Measurements from ENCODE around the gene CENPX. TPM values are rescaled to one million over a fixed set of nuclear protein-coding genes. Genes with fewer than 3 reads are reported as not detected.

The CENPX gene
- total and polyA plus RNA-seq, 4 experiments from 2014 or later: 33.4 to 70.8 (median 36.7) TPM

- no peak for DNase-seq
- H3K4me3 ChIP-seq (ENCODE audit: low read length in 2 of 2): peak overlapping the region in 1 of 2 donors; percentile 43
- H3K9me3 Mint-ChIP-seq: peaks cover 0 to 2% (median 0%) of the 10 kb centered on the region in 8 donors
- peaks cover 31% of the 10 kb centered on the region for H3K4me1 ChIP-seq (ENCODE audit: insufficient read depth, low read length)
- ChIA-PET POLR2A (ENCODE audit: partially characterized antibody) (interaction anchor here (1.0 to 5.3 kb wide), 9 partner anchors 13 to 241 kb away, joined by 3 to 27 read pairs (median 6); partner anchors contain the start of genes CENPX, DCXR, DUS1L and FASN), CTCF (ENCODE audit: partially characterized antibody) (interaction anchor here (1.8 kb wide), 1 partner anchor 13 kb away, joined by 11 read pairs; the partner anchor contains the start of gene DCXR)
- H3K27me3 ChIP-seq (ENCODE audit: insufficient read depth, low read length): no peaks in the 10 kb centered on the region
- peaks cover 3 to 22% (median 11%) of the 10 kb centered on the region in 4 donors for H3K4me1 Mint-ChIP-seq
- H3K9me3 ChIP-seq (ENCODE audit: control insufficient read depth in 1 of 2, low read length in 2 of 2): no peaks in the 10 kb centered on the region
- intact Hi-C loops (cut with micrococcal nuclease): loop anchor here (1.0 to 5.0 kb wide), 3 partner anchors 14 to 46 kb away; partner anchors contain the start of genes DCXR, DUS1L and FASN
- peaks cover 3 to 21% of the 10 kb centered on the region in 2 donors for H3K36me3 Mint-ChIP-seq
- H3K36me3 ChIP-seq (ENCODE audit: insufficient read depth, low read length): peaks cover 23% of the 10 kb centered on the region
- no peaks in the 10 kb centered on the region for H3K27me3 Mint-ChIP-seq
- H3K4me3 Mint-ChIP-seq: peak overlapping the region; percentile 76 to 91 (median 84)
- H3K27ac Mint-ChIP-seq: peak overlapping the region; percentile 35 to 91 (median 64)
- H3K27ac ChIP-seq (ENCODE audit: low read depth, low read length): peak overlapping the region; percentile 19
Measured at GRCh38 chr17:82050761-82051641, 28.3 kb upstream of the CENPX start.

GRCh38 chr17:82050152-82050760 is 27.6 kb upstream of the CENPX start:
- Mint-ChIP-seq H3K27me3 (no peaks in the 10 kb centered on the region), H3K4me1 (peaks cover 3 to 22% (median 11%) of the 10 kb centered on the region in 4 donors), H3K4me3 (peak overlapping the region; percentile 76 to 91 (median 84)), H3K27ac (peak overlapping the region in 2 of 7 donors; percentile 8 to 35), H3K9me3 (peaks cover 0 to 2% (median 0%) of the 10 kb centered on the region in 8 donors), H3K36me3 (peaks cover 3 to 15% of the 10 kb centered on the region in 2 donors)
- intact Hi-C loops (cut with micrococcal nuclease): loop anchor here (5.0 kb wide), 1 partner anchor 47 kb away; the partner anchor contains the start of gene FASN
- ChIA-PET CTCF (ENCODE audit: partially characterized antibody) (interaction anchor here (1.8 kb wide), 1 partner anchor 13 kb away, joined by 11 read pairs; the partner anchor contains the start of gene DCXR), POLR2A (ENCODE audit: partially characterized antibody) (interaction anchor here (1.1 to 5.3 kb wide), 6 partner anchors 13 to 77 kb away, joined by 5 to 27 read pairs (median 8); partner anchors contain the start of genes CENPX, DCXR, DUS1L and FASN)
- H3K27me3 ChIP-seq (ENCODE audit: insufficient read depth, low read length): no peaks in the 10 kb centered on the region
- DNase-seq: no peak
- peak overlapping the region; percentile 19 for H3K27ac ChIP-seq (ENCODE audit: low read depth, low read length)
- H3K4me3 ChIP-seq (ENCODE audit: low read length in 2 of 2): peak overlapping the region in 1 of 2 donors; percentile 43
- no peaks in the 10 kb centered on the region for H3K9me3 ChIP-seq (ENCODE audit: control insufficient read depth in 1 of 2, low read length in 2 of 2)
- peaks cover 31% of the 10 kb centered on the region for H3K4me1 ChIP-seq (ENCODE audit: insufficient read depth, low read length)
- peaks cover 18% of the 10 kb centered on the region for H3K36me3 ChIP-seq (ENCODE audit: insufficient read depth, low read length)

DNA sequence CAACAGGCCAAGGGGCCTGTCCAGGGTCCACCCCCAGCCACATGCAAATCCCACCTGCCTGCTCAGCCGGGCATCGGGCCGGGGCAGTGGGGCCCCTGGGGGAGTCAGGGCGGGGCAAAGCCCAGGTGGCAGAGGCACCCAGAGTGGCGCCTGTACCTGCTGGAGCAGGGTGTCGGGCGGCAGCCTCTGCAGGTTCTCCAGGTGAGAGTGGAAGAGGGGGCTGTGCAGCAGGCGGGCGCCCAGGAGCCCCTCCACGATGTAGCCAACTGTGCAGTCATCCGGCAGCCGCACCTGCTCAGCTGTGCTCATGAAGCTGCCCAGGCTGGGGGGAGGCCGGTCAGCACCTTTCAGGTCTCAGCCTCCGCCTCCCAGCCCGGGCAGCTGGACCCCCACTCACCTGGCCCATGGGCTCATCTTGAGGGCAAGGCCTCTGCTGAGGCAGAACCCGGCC is 26.9 kb upstream of the CENPX start:
- H3K4me3 Mint-ChIP-seq: no peak overlapping the region
- CTCF ChIA-PET (ENCODE audit: partially characterized antibody): interaction anchor here (0.7 to 1.8 kb wide), 2 partner anchors 12 to 90 kb away, joined by 3 to 11 read pairs; partner anchors contain the start of gene DCXR

DNA sequence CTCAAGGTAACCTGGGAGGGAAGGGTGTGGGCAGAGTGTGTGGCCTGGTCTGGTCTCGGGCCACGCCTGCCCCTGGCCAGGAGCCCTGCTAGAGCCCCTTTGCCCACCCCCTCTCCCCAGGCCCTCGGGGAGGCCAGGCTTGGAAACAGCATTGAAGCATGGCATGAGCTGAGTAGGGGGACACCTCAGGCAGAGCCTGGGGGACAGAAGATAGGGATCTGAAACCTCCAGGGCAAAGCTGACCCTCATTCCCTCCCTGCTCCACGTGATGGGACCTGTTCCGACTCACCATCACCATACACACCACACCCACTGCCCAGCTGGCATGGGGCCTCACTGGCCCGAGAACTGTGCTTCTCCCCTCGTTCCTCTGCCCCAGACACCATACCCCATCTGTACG is 26.4 kb upstream of the CENPX start:
- Histone ChIP-seq H3K4me1 (ENCODE audit: insufficient read depth, low read length) (peaks cover 31% of the 10 kb centered on the region), H3K27ac (ENCODE audit: low read depth, low read length) (no peak overlapping the region), H3K27me3 (ENCODE audit: insufficient read depth, low read length) (no peaks in the 10 kb centered on the region), H3K9me3 (ENCODE audit: control insufficient read depth in 1 of 2, low read length in 2 of 2) (no peaks in the 10 kb centered on the region), H3K36me3 (ENCODE audit: insufficient read depth, low read length) (peaks cover 6% of the 10 kb centered on the region), H3K4me3 (ENCODE audit: low read length in 2 of 2) (no peak overlapping the region)
- peaks cover 3 to 22% (median 11%) of the 10 kb centered on the region in 4 donors for H3K4me1 Mint-ChIP-seq
- DNase-seq: no peak
- intact Hi-C loops (cut with micrococcal nuclease): no loop called here
- no peaks in the 10 kb centered on the region for H3K27me3 Mint-ChIP-seq
- peaks cover 3 to 11% of the 10 kb centered on the region in 2 donors for H3K36me3 Mint-ChIP-seq
- peak overlapping the region in 1 of 7 donors; percentile 64 for H3K27ac Mint-ChIP-seq
- ChIA-PET CTCF (ENCODE audit: partially characterized antibody) (interaction anchor here (0.7 kb wide), 1 partner anchor 90 kb away, joined by 3 read pairs; no protein-coding TSS in a partner anchor), POLR2A (ENCODE audit: partially characterized antibody) (interaction anchor here (2.5 to 5.3 kb wide), 2 partner anchors 11 to 49 kb away, joined by 9 to 26 read pairs; partner anchors contain the start of genes DCXR and FASN)
- H3K9me3 Mint-ChIP-seq: peaks cover 0 to 2% (median 0%) of the 10 kb centered on the region in 8 donors
- peak overlapping the region in 3 of 8 donors; percentile 42 to 52 (median 48) for H3K4me3 Mint-ChIP-seq

More for the DNA sequence above, 26.9 kb upstream of the CENPX start:
- no peak overlapping the region for H3K27ac Mint-ChIP-seq
- POLR2A ChIA-PET (ENCODE audit: partially characterized antibody): interaction anchor here (1.1 to 5.3 kb wide), 4 partner anchors 12 to 77 kb away, joined by 6 to 26 read pairs (median 8); partner anchors contain the start of genes DCXR and FASN
- intact Hi-C loops (cut with micrococcal nuclease): no loop called here
- peaks cover 3 to 22% (median 11%) of the 10 kb centered on the region in 4 donors for H3K4me1 Mint-ChIP-seq
- peaks cover 10% of the 10 kb centered on the region for H3K36me3 ChIP-seq (ENCODE audit: insufficient read depth, low read length)
- H3K9me3 Mint-ChIP-seq: peaks cover 0 to 2% (median 0%) of the 10 kb centered on the region in 8 donors
- H3K36me3 Mint-ChIP-seq: peaks cover 3 to 11% of the 10 kb centered on the region in 2 donors
- H3K27ac ChIP-seq (ENCODE audit: low read depth, low read length): no peak overlapping the region
- H3K27me3 Mint-ChIP-seq: no peaks in the 10 kb centered on the region
- no peak for DNase-seq
- no peaks in the 10 kb centered on the region for H3K9me3 ChIP-seq (ENCODE audit: control insufficient read depth in 1 of 2, low read length in 2 of 2)
- H3K4me1 ChIP-seq (ENCODE audit: insufficient read depth, low read length): peaks cover 31% of the 10 kb centered on the region
- no peaks in the 10 kb centered on the region for H3K27me3 ChIP-seq (ENCODE audit: insufficient read depth, low read length)
- H3K4me3 ChIP-seq (ENCODE audit: low read length in 2 of 2): no peak overlapping the region

DNA sequence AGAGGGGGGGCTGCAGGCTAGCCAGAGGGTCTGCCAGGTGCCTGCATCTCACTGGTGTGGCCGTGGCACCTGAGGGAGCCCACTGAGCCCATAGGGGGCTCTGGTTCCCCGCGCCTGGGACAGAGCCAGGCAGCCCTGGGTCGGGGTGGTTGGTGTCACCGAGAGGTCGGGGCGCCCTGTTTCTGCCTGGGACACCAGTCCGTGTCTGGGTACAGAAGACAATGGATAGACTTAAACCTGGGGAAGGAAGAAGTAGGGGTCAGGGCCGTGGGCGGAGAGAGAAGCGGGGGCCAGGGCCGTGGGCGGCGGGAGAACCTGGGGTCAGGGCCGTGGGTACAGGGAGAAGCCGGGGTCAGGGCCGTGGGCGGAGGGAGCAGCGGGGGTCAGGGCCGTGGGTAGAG is 25.9 kb upstream of the CENPX start:
- H3K4me1 Mint-ChIP-seq: peaks cover 3 to 19% (median 10%) of the 10 kb centered on the region in 4 donors
- peaks cover 25% of the 10 kb centered on the region for H3K4me1 ChIP-seq (ENCODE audit: insufficient read depth, low read length)
- no peak overlapping the region for H3K27ac Mint-ChIP-seq
- H3K27me3 Mint-ChIP-seq: no peaks in the 10 kb centered on the region
- peaks cover under 1% of the 10 kb centered on the region for H3K36me3 ChIP-seq (ENCODE audit: insufficient read depth, low read length)
- peak overlapping the region in 2 of 8 donors; percentile 35 for H3K4me3 Mint-ChIP-seq
- H3K9me3 Mint-ChIP-seq: peaks cover 0 to 2% (median 0%) of the 10 kb centered on the region in 8 donors
- no peaks in the 10 kb centered on the region for H3K9me3 ChIP-seq (ENCODE audit: control insufficient read depth in 1 of 2, low read length in 2 of 2)
- intact Hi-C loops (cut with micrococcal nuclease): no loop called here
- no peak overlapping the region for H3K27ac ChIP-seq (ENCODE audit: low read depth, low read length)
- DNase-seq: no peak
- H3K27me3 ChIP-seq (ENCODE audit: insufficient read depth, low read length): no peaks in the 10 kb centered on the region
- CTCF ChIA-PET (ENCODE audit: partially characterized antibody): no interaction called here
- POLR2A ChIA-PET (ENCODE audit: partially characterized antibody): no interaction called here
- H3K4me3 ChIP-seq (ENCODE audit: low read length in 2 of 2): no peak overlapping the region
- H3K36me3 Mint-ChIP-seq: peaks cover 3 to 11% of the 10 kb centered on the region in 2 donors

DNA sequence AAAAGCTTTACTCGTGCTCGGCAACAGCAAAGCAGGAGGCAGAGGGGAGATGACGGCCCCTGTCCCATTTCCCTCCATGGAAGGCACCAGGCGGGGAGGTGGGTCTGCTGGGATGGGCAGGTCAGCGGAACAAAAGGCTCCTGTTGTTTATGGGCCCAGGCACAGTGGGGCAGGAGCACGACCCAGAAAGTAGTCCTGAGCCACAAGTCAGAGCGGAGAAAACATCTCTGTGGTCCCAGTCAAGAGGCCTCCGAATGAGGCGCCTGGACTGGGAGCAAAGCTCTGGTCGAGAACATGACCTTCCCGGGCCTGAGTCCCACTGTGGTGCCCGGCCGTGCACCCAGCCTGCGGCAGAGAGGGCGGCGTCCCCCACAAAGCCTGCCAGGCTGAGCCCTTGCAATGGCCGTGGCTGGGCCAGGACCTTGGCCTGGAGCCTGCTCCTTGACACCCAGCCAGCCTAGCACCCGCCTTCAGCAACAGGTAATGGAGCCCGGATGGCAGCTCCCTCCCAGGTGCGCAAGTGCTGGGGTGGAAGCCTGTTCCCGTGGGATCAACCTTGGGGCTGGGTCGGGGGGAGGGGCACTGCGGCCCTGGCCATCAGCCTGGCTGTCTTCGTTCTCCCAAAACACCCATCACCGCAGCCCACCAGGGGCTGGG is 25.4 kb upstream of the CENPX start:
- Mint-ChIP-seq H3K27ac (peak overlapping the region in 1 of 7 donors; percentile 54), H3K36me3 (peaks cover 3 to 11% of the 10 kb centered on the region in 2 donors), H3K27me3 (no peaks in the 10 kb centered on the region), H3K9me3 (peaks cover 0 to 2% (median 0%) of the 10 kb centered on the region in 8 donors), H3K4me3 (peak overlapping the region in 3 of 8 donors; percentile 50 to 59 (median 52)), H3K4me1 (peaks cover 2 to 14% (median 9%) of the 10 kb centered on the region in 4 donors)
- no peak for DNase-seq
- Histone ChIP-seq H3K4me1 (ENCODE audit: insufficient read depth, low read length) (peaks cover 20% of the 10 kb centered on the region), H3K9me3 (ENCODE audit: control insufficient read depth in 1 of 2, low read length in 2 of 2) (no peaks in the 10 kb centered on the region), H3K36me3 (ENCODE audit: insufficient read depth, low read length) (no peaks in the 10 kb centered on the region), H3K27me3 (ENCODE audit: insufficient read depth, low read length) (no peaks in the 10 kb centered on the region), H3K4me3 (ENCODE audit: low read length in 2 of 2) (no peak overlapping the region), H3K27ac (ENCODE audit: low read depth, low read length) (no peak overlapping the region)
- ChIA-PET CTCF (ENCODE audit: partially characterized antibody) (no interaction called here), POLR2A (ENCODE audit: partially characterized antibody) (no interaction called here)
- intact Hi-C loops (cut with micrococcal nuclease): no loop called here
